Liver (tissue), 9 donors: Measurements from ENCODE around the gene DUSP14. TPM values are rescaled to one million over a fixed set of nuclear protein-coding genes. Genes with fewer than 3 reads are reported as not detected.

Experiments used
- DNase-seq: peaks from one replicate; pipeline ENCODE4 v3.0.0-alpha.2; 2017; ENCODE audit warnings: low spot score
- H3K27ac ChIP-seq, 2 donors: one replicate each; pipeline ENCODE4 v1.7.0; 2013; ENCODE audit warnings: inconsistent platforms in 2 of 2, low read length in 2 of 2, control low read depth in 1 of 2, low read depth in 1 of 2, mild to moderate bottlenecking in 1 of 2
- H3K27me3 ChIP-seq, 4 donors: one replicate each; pipeline versions ENCODE4 v1.6.1 to v1.7.0; 2013; ENCODE audit warnings: low read length in 3 of 4, inconsistent platforms in 1 of 4, mild to moderate bottlenecking in 1 of 4, moderate library complexity in 1 of 4; ENCODE audit not compliant: control insufficient read depth in 4 of 4, insufficient read depth in 4 of 4
- H3K36me3 ChIP-seq, 4 donors: one replicate each; pipeline versions ENCODE4 v1.6.1 to v1.7.0; 2013; ENCODE audit warnings: low read length in 3 of 4, mild to moderate bottlenecking in 3 of 4, low read depth in 1 of 4, moderate library complexity in 1 of 4; ENCODE audit not compliant: control insufficient read depth in 4 of 4, insufficient read depth in 3 of 4
- H3K4me1 ChIP-seq, 4 donors: one replicate each; pipeline versions ENCODE4 v1.6.1 to v1.7.0; 2013; ENCODE audit warnings: low read length in 3 of 4, mild to moderate bottlenecking in 3 of 4, moderate library complexity in 1 of 4; ENCODE audit not compliant: control insufficient read depth in 4 of 4, insufficient read depth in 4 of 4
- H3K4me3 ChIP-seq, 3 donors: one replicate each; pipeline versions ENCODE4 v1.6.1 to v1.7.0; 2013; ENCODE audit warnings: low read length in 3 of 3, control low read depth in 1 of 3, low read depth in 1 of 3, mild to moderate bottlenecking in 1 of 3
- H3K9ac ChIP-seq, 2 donors: one replicate each; pipeline ENCODE4 v1.7.0; 2013; ENCODE audit warnings: low read length in 2 of 2, mild to moderate bottlenecking in 2 of 2, moderate library complexity in 2 of 2, control low read depth in 1 of 2, low read depth in 1 of 2
- H3K9me3 ChIP-seq, 4 donors: one replicate each; pipeline versions ENCODE4 v1.6.1 to v1.7.0; 2013; ENCODE audit warnings: low read length in 3 of 4; ENCODE audit not compliant: control insufficient read depth in 4 of 4
- CTCF ChIP-seq: fragments of 150-350 bp; IDR thresholded peaks from 2 replicates; pipeline ENCODE4 v1.5.1; 2017; ENCODE audit warnings: improper control_type of control experiment, low read depth, low read length; ENCODE audit not compliant: missing input control
- EGR1 ChIP-seq, 2 donors: IDR thresholded peaks; 2 replicates each; pipeline ENCODE4 v1.6.1; 2016 to 2018; ENCODE audit warnings: antibody characterized with exemption in 2 of 2, low read depth in 2 of 2
- FOXA1 ChIP-seq: IDR thresholded peaks from 2 replicates; pipeline ENCODE4 v1.6.1; 2016; ENCODE audit warnings: antibody characterized with exemption
- FOXA2 ChIP-seq: IDR thresholded peaks from 2 replicates; pipeline ENCODE4 v1.6.1; 2016; ENCODE audit warnings: antibody characterized with exemption
- GABPA ChIP-seq, 2 donors: IDR thresholded peaks in 1 of 2; conservative IDR thresholded peaks in 1 of 2; 2 replicates each; pipeline ENCODE4 v1.6.1; 2016; ENCODE audit warnings: antibody characterized with exemption in 2 of 2, mild to moderate bottlenecking in 1 of 2, moderate library complexity in 1 of 2
- HNF4A ChIP-seq, 2 donors: conservative IDR thresholded peaks; 2 replicates each; pipeline ENCODE4 v1.6.1; 2016; ENCODE audit warnings: antibody characterized with exemption in 2 of 2, mild to moderate bottlenecking in 2 of 2
- HNF4G ChIP-seq: IDR thresholded peaks from 2 replicates; pipeline ENCODE4 v1.6.1; 2016; ENCODE audit warnings: antibody characterized with exemption
- JUND ChIP-seq, 2 donors: IDR thresholded peaks; 2 replicates each; pipeline ENCODE4 v1.6.1; 2016; ENCODE audit warnings: antibody characterized with exemption in 2 of 2
- NR2F2 ChIP-seq: IDR thresholded peaks from 2 replicates; pipeline ENCODE4 v1.6.1; 2016; ENCODE audit warnings: antibody characterized with exemption
- RAD21 ChIP-seq, 2 donors: IDR thresholded peaks; 2 replicates each; pipeline ENCODE4 v1.6.1; 2016; ENCODE audit warnings: antibody characterized with exemption in 2 of 2, mild to moderate bottlenecking in 2 of 2
- RXRA ChIP-seq, 2 donors: IDR thresholded peaks; 2 replicates each; pipeline ENCODE4 v1.6.1; 2017 to 2018; ENCODE audit warnings: antibody characterized with exemption in 2 of 2, mild to moderate bottlenecking in 1 of 2
- SP1 ChIP-seq: IDR thresholded peaks from 2 replicates; pipeline ENCODE4 v1.6.1; 2018; ENCODE audit warnings: antibody characterized with exemption, mild to moderate bottlenecking
- TAF1 ChIP-seq: conservative IDR thresholded peaks from 2 replicates; pipeline ENCODE4 v1.6.1; 2016; ENCODE audit warnings: antibody characterized with exemption, mild to moderate bottlenecking
- YY1 ChIP-seq: IDR thresholded peaks from 2 replicates; pipeline ENCODE4 v1.6.1; 2016; ENCODE audit warnings: antibody characterized with exemption, mild to moderate bottlenecking
- WGBS: extraction: QIAGEN DNeasy Blood & Tissue Kit; methylation state at CpG from one replicate; pipeline ENCODE4 v1.1.7; 2013; 5-methylcytosine and 5-hydroxymethylcytosine counted together
- polyA plus RNA-seq, 2 donors: library from polyadenylated mRNA; stranded (reverse) in 1 of 2; unstranded in 1 of 2; fragments of 200-250 nt in 1 of 2; fragments of >200 nt in 1 of 2; fragmentation: Nextera tagmentation in 1 of 2; extraction: Ambion mirVana in 1 of 2; gene quantifications; one replicate each; pipeline versions ENCODE4 v1.2.1 to v1.2.3, GENCODE V29; 2013 to 2015
- total RNA-seq, 2 donors: library from RNA; depleted of rRNA; stranded (reverse); fragments of >200 nt; gene quantifications; one replicate each; pipeline ENCODE4 v1.2.3, GENCODE V29; 2014
- TF ChIP-seq, protein P1 (sequence below): IDR thresholded peaks from 2 replicates; pipeline ENCODE4 v1.6.1; 2016; ENCODE audit warnings: antibody characterized with exemption
- TF ChIP-seq, protein P2 (sequence below): IDR thresholded peaks from 2 replicates; pipeline ENCODE4 v1.6.1; 2016; ENCODE audit warnings: antibody characterized with exemption
- TF ChIP-seq, protein P3 (sequence below): IDR thresholded peaks from 2 replicates; pipeline ENCODE4 v1.6.1; 2016; ENCODE audit warnings: antibody characterized with exemption
- TF ChIP-seq, protein P4 (sequence below): IDR thresholded peaks from 2 replicates; pipeline ENCODE4 v1.6.1; 2016; ENCODE audit warnings: antibody characterized with exemption, mild to moderate bottlenecking
- donor health status: healthy.
- donor health status: healthy.
- donor health status: healthy.
- donor health status: healthy.
- donor health status: healthy.

DUSP14 gene
- total and polyA plus RNA-seq, 4 donors, result 6.3 to 15.7 (median 13.8) TPM

DNA sequence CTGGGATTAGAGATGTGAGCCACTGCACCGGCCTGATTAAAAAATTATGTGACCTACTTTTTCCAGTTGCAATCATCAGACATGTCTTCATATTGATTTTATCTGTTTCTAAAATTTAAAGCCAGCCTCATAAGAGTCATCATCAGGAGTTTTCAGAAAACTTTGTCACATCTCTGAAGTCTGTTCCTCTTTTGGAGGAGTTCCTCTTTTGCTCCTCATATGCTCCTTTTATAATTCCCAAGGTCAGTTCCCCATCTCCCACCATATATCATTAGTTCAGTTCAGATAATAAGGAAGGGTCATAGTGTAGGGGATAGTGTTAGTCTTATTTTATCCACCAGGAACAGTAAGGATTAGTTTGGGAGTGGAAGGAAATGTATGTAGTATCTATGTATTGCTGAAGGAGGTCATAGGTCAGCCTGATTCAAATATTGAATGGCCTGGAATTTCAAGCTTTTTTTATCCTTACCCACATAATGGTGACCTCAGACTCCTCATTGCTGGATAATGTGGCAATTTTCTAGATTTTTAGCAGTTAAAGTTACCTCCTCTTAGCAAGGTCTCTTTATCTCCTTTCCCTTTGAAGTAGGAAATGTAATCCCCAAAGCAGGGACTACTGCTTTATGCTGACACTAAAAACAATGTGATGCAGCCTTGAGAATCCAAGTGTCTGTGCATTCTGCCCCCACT is 13.8 kb upstream of the DUSP14 start (continued):
- TF ChIP-seq GABPA (IDR thresholded peaks at IDR 0.05 in 1 of 2, conservative IDR thresholded peaks at IDR 0.05 in 1 of 2) (no peak), JUND (IDR thresholded peaks at IDR 0.05) (no peak), YY1 (no peak)

- TF ChIP-seq NR2F2 (peak; percentile 62), EGR1 (IDR thresholded peaks at IDR 0.05; ENCODE audit: low read depth in 2 of 2) (no peak)
- H3K4me1 ChIP-seq, result no peaks in the 10 kb centered on the region
- H3K9me3 ChIP-seq, result no peaks in the 10 kb centered on the region
- no peak overlapping the region for H3K27ac ChIP-seq
- no peak overlapping the region for H3K4me3 ChIP-seq
- H3K9ac ChIP-seq, result no peak overlapping the region
- peaks cover 10 to 55% (median 35%) of the 10 kb centered on the region in 4 donors for H3K36me3 ChIP-seq
- WGBS, result 82% methylated on average over 4 of the region's 4 CpGs
- DNase-seq, result no peak
- H3K27me3 ChIP-seq, result no peaks in the 10 kb centered on the region
Measured at GRCh38 chr17:37476431-37477120, 13.1 kb upstream of the DUSP14 start.

GRCh38 chr17:37478187-37478586 is 11.5 kb upstream of the DUSP14 start:
- Histone ChIP-seq H3K9ac (no peak overlapping the region), H3K4me1 (no peaks in the 10 kb centered on the region), H3K36me3 (peaks cover 8 to 48% (median 31%) of the 10 kb centered on the region in 4 donors), H3K9me3 (no peaks in the 10 kb centered on the region), H3K4me3 (no peak overlapping the region), H3K27ac (no peak overlapping the region), H3K27me3 (no peaks in the 10 kb centered on the region)
- TF ChIP-seq HNF4A (conservative IDR thresholded peaks at IDR 0.05) (no peak), RAD21 (IDR thresholded peaks at IDR 0.05) (no peak), NR2F2 (no peak), EGR1 (IDR thresholded peaks at IDR 0.05; ENCODE audit: low read depth in 2 of 2) (no peak), YY1 (no peak), TAF1 (no peak), FOXA1 (no peak), CTCF (no peak), JUND (IDR thresholded peaks at IDR 0.05) (no peak), HNF4G (no peak), GABPA (IDR thresholded peaks at IDR 0.05 in 1 of 2, conservative IDR thresholded peaks at IDR 0.05 in 1 of 2) (no peak), FOXA2 (no peak), RXRA (IDR thresholded peaks at IDR 0.05) (no peak), SP1 (no peak)
- TF ChIP-seq, protein P1, sequence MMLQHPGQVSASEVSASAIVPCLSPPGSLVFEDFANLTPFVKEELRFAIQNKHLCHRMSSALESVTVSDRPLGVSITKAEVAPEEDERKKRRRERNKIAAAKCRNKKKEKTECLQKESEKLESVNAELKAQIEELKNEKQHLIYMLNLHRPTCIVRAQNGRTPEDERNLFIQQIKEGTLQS, result no peak
- TF ChIP-seq, protein P2, sequence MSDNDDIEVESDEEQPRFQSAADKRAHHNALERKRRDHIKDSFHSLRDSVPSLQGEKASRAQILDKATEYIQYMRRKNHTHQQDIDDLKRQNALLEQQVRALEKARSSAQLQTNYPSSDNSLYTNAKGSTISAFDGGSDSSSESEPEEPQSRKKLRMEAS, result no peak
- TF ChIP-seq, protein P3, sequence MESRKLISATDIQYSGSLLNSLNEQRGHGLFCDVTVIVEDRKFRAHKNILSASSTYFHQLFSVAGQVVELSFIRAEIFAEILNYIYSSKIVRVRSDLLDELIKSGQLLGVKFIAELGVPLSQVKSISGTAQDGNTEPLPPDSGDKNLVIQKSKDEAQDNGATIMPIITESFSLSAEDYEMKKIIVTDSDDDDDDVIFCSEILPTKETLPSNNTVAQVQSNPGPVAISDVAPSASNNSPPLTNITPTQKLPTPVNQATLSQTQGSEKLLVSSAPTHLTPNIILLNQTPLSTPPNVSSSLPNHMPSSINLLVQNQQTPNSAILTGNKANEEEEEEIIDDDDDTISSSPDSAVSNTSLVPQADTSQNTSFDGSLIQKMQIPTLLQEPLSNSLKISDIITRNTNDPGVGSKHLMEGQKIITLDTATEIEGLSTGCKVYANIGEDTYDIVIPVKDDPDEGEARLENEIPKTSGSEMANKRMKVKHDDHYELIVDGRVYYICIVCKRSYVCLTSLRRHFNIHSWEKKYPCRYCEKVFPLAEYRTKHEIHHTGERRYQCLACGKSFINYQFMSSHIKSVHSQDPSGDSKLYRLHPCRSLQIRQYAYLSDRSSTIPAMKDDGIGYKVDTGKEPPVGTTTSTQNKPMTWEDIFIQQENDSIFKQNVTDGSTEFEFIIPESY, result no peak
- TF ChIP-seq, protein P4, sequence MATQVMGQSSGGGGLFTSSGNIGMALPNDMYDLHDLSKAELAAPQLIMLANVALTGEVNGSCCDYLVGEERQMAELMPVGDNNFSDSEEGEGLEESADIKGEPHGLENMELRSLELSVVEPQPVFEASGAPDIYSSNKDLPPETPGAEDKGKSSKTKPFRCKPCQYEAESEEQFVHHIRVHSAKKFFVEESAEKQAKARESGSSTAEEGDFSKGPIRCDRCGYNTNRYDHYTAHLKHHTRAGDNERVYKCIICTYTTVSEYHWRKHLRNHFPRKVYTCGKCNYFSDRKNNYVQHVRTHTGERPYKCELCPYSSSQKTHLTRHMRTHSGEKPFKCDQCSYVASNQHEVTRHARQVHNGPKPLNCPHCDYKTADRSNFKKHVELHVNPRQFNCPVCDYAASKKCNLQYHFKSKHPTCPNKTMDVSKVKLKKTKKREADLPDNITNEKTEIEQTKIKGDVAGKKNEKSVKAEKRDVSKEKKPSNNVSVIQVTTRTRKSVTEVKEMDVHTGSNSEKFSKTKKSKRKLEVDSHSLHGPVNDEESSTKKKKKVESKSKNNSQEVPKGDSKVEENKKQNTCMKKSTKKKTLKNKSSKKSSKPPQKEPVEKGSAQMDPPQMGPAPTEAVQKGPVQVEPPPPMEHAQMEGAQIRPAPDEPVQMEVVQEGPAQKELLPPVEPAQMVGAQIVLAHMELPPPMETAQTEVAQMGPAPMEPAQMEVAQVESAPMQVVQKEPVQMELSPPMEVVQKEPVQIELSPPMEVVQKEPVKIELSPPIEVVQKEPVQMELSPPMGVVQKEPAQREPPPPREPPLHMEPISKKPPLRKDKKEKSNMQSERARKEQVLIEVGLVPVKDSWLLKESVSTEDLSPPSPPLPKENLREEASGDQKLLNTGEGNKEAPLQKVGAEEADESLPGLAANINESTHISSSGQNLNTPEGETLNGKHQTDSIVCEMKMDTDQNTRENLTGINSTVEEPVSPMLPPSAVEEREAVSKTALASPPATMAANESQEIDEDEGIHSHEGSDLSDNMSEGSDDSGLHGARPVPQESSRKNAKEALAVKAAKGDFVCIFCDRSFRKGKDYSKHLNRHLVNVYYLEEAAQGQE, result no peak
- DNase-seq, result no peak
- 89% methylated on average over 2 of the region's 2 CpGs for WGBS
